NCI-H748 (cell line): ENCODE measurements around the gene PTPRH.

Experiments used
- DNase-seq: peaks from one replicate; lab custom pipeline; 2025; ENCODE audit not compliant: unreplicated experiment; lab: John Stamatoyannopoulos, UW

PTPRH gene

DNA sequence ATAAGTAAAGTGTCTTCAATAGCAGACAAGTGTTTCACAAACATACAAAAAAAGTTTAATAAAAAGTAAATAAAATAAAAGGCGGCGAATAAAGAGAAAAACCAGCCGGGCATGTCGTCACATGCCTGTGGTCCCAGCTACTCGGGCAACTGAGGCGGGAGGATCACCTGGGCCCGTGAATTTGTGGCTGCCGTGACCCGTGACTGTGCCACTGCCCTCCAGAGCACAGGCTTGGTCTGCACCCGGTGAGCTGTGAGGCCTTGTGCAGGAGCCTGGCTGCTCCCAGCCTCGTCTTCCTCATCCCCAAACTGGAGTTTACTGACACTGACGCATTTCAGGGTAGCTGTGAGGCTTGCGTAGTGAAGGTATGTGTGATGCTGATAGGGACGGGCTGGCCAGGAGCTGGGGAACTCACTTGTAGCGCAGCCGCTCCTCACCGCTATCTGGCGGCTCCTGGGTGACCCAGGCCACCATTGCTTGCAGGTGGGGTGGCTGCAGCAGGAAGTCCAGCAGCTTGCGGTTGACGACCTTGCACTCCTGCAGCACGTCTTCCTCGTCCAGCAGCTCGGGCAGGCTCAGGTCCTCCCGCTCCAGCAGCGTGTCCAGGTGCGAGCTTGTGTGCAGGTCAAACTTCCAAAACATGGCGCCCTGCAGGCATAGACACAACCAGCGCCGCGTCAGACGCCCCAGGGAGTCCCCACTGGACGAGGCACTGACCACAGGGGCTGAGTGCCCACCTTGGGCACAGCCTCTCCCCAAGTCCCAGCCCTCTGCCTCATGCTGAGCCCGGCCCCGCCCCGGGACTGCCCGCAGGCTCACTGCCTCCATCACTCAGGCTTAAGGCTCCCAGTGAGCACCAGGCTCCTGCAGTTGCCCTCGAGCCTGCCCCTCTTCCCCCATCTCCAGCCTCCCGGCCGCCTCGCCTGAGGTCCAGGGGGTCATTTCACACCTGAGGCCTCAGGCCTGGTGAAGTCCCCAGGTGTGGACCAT lies 37.5 kb upstream of the PTPRH start:
- DNase-seq: no peak

DNA sequence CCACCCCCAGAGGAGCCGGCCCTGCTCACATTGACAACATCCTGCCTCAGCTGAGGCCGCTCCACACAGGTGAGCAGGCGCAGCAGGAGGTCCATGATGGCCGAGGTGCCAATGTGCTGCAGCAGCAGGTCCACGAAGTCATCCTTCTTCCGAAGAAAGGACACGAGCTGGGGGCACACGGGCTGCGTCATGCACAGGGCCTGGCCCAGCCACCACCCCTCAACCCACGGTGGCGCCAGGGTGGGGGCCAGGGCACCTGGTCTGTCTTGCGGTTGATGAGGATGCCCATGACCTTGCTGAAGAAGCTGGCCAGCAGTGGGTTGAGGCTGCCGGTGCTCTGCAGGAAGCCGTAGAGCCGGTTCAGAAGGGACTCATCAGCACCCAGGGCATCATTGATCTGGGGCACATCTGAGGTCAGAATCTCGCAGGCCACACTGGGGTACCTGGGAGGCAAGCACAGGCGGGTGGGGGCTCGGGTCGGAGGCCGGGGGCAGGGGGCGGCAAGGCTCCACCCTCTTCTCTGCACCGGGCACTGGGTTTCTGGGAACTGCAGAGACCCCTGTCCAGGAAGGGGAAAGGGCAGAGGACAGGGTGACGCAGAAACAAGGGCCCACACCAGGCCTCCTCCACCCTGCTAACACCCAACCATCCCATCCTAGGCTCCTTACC lies 36.1 kb upstream of the PTPRH start:
- DNase-seq: no peak

DNA sequence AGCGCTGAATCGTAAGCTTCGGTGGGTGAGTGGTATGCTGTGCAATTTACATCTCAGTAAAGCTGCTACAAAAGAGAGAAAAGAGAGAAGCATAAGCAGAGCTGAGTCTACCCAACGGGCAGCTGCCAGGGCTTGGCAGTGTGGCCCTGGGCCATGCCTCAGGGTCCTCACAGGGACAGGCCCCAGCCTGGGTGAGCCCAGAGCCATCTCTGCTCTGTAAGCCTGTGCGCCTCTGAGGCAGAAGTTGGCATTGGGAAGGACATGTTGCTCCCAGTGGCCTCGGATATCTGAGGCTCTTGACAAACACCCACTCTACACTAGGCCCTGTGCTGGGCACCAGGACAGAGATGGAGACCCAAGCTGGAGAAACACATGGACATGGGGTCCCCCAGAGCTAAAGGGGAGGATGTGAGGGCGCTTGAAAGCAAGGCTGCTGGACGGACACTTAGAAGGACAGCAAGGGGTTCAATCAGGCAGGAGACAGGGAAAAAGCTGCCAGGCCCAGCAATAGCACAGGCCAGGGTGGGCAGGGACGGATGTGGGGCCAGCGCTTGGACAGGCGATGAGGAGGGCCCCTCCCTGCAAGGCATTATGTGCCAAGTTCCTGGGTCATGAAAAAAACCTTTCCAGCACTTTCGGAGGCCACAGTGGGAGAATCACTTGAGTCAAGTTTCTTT lies 34.8 kb upstream of the PTPRH start:
- no peak for DNase-seq

DNA sequence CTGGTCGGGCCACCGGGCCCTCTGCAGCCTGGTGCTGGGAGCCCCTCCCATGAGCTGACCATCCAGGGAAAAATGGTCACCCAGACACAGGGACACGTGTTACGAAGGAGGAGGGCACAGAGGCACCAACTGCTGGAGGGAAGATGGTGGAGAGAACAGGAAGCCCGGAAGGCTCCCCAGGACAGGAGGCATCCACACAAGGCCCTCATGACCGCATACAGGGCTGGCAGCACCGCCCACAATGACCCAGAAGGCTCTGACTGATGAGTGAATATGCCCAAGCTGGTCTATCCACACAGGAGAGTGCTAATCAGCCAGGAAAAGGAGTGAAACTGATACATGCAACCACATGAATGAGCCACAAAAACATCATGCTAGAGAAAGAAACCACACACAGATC lies 33.2 kb upstream of the PTPRH start:
- no peak for DNase-seq

DNA sequence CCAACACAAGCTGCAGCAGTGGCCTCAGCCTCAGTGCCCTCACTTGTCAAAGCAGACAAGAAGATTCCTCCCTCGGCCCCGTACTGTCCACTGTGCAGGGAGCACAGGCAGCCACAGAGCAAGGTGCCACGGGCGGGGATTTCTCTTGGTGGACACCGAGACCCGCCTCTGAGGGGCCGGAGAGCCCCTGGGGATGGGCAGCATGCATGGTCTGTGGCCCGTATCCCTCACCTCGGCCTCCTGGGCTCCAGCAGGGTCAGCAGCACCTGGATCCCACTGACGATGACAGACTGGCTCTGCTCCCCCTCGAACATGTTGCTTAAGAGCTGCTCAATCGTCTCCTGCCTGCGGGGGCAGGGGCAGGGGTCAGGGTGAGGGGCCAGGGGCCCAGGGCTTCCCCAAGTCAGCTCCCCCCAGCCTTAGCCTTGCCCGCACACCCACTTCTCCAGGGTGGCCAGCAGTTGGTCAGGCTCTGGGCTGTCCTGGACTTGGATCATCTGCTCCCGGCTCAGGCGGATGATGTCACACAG lies 32.7 kb upstream of the PTPRH start:
- no peak for DNase-seq

DNA sequence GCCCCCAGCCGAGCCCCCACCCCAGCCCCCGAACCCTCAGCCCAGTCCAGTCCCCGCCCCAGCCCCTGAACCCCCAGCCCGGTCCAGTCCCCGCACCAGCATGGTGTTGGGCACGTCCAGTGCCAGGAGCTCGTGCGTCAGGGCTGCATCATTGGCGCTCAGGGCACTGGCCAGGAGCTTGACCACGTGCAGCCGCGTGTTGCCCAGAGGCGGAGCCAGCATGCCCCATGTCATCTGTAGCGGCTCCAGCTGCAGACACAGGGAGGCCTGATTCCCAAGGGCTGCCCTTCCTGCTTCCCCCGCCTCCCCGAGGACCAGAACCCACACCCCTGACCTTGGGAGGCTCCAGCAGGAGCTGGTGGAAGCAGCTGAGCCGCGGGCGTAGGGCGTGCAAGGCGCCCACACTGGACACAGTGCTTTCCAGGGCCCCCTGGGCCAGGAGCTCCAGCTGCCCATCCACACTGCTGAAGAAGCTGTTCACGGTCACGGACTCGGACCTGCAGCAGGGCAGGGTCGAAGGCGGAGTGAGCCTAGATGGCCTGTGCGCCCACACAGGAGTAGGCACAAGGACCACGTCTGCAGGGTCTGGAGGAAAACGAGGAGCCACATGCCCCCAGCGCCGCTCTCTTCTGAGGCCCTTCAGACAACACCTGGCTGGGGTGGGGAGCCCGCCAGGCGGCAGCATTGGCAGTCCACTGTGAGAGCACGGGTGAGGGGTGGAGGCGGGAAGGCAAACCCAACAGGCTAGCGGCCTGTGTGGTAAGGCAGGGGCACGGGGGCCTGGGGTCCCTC lies 32.0 kb upstream of the PTPRH start:
- no peak for DNase-seq

DNA sequence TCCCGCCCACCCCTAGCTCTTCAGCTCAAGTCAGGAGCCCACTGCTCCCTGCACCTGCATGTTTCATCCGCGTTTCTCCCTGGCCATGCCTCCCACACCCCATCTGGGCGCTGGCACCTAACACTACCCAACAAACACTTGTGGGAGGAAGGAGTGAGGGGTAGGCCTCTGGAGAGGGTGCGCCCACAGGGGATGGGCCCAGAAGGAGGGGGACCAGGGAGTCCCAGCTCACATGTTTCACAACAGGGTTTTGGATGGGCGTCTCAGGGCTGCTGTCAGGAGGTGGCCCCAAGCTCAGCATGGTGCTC lies 31.4 kb upstream of the PTPRH start:
- no peak for DNase-seq

DNA sequence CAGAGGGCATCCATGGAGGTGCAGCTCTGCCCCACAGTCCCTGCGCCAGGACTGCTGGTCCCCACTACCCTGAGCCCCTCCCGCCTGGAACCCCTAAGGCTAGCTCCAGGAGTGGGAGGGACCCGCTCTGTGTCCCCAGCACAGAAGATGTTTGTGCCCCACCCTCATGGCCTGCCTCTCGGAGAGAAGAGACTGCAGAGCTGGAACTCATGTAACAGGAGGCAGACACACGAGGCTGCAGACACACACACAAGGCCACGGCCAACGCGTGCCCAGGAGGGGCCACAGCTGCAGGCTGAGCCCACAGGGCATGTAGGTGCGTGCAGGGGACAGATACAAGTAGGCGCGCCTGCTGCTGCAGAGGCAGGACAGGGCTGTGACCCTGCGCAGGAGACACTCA lies 29.7 kb upstream of the PTPRH start:
- DNase-seq: no peak

DNA sequence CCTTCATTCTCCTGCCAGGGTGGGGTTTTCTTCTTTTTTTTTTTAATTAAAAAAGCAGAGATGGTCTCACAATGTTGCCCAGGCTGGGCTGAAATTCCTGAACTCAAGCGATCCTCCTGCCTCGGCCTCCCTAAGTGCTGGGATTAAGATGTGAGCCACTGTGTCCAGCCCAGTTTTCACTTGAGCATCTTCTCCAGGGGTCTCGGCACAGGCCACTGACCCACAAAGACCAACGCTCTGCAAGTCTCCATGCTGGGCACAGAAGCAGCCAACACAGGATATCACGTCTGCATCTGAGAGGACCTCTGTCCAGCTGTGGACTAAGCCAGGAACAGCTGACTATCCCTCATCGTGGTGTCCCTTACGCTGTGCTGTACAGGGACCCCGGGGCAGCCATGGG lies 28.7 kb upstream of the PTPRH start:
- no peak for DNase-seq

DNA sequence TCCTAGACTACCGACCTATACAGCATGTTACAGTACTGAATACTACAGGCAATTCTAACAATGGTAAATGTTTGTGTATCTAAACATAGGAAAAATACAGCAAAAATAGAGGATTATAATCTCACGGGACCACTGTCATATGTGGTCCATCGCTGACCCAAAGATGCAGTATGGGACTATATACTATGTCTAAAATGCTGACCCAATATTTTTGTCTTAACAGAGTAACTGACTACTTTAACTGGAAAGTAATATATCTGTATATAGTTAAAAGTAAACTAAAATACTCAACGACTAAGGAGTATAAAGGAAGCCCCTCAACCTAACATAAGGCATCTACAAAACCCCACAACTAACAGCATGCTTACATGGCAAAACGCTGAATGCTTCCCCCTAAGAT lies 23.7 kb upstream of the PTPRH start:
- no peak for DNase-seq

DNA sequence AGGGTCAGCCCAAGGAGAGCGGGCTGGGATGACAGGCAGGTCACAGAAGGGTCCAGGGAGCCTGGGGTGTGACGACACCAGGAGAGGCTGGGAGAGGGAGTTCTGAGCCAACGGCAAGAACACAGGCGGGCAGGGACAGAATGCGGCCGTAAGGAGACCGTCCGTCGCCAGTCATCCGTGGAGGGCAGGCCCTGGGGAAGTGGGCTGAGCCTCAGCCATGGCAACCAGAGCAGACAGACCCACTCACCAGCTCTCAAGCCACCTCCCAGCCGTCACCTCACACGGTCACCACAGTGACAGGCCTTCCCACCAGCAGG lies 22.9 kb upstream of the PTPRH start:
- no peak for DNase-seq

DNA sequence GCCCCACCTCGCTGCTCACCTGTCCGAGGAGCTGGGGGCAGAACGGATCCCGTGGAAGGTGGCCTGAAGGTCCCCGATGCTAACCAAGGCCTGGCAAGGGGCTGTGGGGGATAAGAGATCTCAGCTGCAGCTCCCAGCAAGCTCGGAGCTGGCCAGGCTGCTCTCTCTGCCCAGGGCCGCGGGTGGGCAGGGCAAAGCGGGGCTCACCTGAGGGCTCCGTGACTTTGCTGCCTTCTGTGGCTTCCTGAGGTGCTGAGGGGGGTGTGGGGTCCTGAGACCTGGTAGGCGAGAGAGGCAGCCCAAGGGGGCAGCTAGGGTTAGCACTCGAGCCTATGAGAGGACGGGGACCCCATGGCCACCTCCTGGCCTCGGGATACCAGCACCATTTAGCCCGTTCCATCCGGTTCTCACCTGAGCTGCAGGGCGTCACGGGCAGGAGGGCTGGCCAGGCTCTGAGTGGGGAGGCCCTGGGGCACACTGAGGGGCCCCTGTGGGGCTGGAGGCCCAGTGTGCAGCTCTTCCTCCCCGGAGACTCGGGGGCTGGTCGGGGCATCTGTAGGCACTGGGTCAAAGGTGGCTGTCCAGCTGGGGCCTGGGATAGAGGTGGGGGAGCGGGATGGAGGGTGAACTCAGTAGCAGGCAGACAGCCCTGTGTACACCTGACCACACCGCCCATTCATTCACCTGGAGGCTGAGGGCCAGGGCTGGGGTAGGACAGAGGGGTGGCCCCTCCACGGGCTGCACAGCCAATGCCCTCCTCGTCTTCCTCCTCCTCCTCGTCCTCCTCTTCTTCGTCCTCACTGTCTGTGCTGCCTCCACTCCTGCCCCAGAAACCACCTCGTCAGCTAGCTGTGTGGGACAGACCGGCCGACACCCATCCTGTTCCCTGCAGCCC lies 22.3 kb upstream of the PTPRH start:
- no peak for DNase-seq

DNA sequence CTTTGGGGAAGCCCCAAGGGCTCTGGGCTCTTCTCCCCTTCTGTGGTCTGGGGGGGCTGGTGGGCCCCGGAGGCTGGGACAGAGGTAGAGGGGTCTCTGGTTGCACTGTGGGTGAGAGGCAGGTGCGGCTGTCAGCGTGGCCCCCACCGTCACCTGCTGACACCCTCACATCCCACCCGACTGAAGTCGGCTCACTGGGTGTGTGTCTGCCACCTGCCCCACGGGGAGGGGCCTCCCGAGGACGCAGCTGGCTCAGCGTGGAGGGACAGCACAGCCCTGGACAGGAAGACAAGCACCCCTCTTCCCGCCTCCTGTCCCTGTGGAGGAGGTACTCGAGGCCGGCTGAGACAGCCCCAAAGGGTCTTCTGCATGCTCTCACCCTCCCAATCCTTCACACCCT lies 21.5 kb upstream of the PTPRH start:
- no peak for DNase-seq

DNA sequence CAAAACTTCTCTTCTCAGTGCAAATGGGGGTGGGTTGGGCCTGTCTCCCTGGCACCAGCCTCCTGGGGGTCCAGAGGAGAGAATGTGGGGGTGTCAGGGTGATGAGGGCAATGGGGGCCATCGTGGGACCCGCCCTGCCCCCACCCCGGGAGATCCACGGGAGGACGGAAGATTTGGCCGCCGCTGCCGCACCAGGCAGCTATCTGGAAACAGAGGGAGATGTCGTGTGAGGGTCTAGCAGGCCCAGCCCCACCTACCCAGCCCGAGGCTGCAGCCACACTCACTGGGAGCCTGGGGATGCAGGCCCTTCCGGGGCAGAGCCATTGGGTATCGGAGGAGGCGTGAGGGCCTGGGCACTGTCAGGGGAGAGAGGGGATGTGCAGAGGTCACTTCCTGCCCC lies 21.0 kb upstream of the PTPRH start:
- DNase-seq: no peak

DNA sequence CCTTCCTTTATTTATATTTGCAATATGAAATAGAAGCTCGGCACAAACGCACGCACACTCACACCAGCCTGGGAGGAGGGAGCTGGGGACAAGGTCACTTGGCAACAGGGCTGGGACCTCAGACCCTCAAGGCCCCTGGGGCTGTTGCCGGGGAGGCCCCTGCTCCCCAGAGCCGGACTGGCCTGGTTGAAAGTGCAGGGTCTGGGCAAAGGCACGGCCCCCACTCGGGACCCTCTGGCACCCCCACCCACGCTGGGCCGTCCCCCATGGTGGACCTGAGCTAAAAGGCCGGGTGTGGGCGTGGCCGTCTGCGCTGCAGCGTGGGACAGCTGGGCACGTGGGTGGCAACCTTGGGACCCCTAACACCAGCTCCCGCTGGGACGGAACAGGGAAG lies 20.5 kb upstream of the PTPRH start:
- no peak for DNase-seq

DNA sequence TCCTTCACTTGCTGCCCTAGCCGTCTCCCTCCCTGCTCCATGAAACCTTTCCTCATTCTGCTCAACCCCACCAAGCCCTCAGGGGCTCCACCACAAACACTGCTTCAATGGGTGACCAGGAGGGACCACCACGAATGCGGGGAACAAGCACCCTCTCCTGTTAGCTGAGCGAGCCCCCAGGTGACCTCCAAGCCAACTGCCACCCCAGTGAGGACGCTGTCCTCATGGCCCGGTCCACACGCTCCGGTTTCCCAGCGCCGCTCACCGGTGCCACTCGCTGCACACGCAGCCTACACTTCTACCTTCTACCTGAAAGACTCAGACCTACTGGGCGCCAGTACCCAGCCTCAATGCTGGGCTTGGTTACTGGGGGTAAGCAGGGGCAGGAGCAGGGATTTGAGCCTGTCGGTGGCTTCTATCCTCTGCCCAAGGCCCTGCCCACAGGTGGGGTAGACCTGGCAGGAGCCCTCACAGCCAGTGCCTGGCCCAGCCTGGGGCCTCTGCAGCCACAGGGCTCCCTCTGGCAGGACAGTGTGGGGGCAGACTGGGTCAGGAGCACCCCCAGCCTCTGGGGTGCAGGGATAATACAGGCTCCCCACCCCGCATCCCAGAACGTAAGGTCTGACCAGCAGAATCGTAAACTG lies 20.0 kb upstream of the PTPRH start:
- DNase-seq: no peak

DNA sequence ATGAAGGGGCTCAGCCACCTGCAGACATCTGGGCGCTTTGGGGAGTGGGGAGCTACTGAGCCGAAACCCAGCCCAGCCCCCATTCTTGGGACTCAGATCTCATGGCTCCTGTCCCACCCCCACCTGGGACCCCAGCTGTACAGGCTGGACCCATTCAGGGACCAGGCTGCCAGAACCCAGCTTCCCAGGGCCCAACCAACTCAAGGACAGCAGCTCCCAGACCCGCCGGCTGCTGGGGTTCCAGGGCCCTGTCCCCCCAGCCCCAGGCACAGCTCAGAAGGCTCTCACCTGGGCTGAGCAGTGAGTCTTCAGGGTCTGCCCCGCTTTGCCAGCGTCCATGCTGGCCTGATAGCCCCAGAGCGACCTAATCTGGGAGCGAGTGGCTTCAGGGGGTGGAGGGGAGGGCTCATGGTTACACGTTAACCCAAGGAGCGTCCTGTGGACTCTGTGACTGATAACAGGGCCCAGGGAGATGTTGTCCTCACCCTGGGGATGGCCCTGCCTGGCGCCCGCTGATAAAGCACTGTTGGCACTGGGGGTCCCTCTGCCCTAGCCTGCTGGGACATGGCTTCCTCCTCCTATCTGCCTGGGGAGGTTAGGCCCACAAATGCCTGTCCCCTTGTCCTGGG lies 19.2 kb upstream of the PTPRH start, which contains the start of gene TMEM86B:
TMEM86B (minus strand) TSS at position 361 of the 629 bp plus-strand sequence; CDS start at position 339, 22 bp downstream.
- no peak for DNase-seq

DNA sequence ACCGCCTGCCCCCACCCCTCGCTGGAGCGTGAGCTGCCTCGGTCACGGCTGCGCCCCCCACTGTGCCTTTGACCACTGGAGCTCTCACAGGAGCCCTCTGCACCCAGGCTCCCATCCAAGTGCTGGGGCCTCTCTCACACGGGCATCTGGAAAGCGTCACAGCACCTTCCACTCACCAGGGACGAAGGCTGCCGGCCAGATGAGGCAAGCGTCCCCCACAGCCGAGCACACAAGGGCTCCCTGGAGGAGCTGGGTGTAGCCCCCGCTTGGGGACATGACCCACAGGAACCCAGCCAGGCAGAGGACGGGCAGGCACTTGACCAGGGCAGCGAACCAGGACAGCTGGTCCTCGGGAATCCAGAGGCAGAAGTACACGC lies 18.7 kb upstream of the PTPRH start:
- no peak for DNase-seq
